Natural killer cell treated with Interleukin-12 subunit alpha and Interleukin-12 subunit beta and Interleukin-15 and Interleukin-18, amount 100 ng/mL, for 72 hours (primary cell): ENCODE results near the gene POLG. TPM values are rescaled to one million over a fixed set of nuclear protein-coding genes. Genes with fewer than 3 reads are reported as not detected.

Experiments used
- ATAC-seq, 2 donors: fragments of 150-1000 bp; cut with Tn5 transposase in 1 of 2; sonication (Bioruptor Pico), chemical (Tn5 transposase) in 1 of 2; 2 replicates each; pipeline ENCODE4 v1.10.0; 2021
- DNase-seq: peaks from one replicate; pipeline ENCODE4 v3.0.0; 2022; ENCODE audit warnings: low spot score
- H3K27ac Mint-ChIP-seq, 2 donors: 1 replicate in 1 of 2; 2 replicates in 1 of 2; pipeline ENCODE4 v1.8.0; 2022; ENCODE audit warnings: mixed read lengths in 2 of 2, mild to moderate bottlenecking in 1 of 2, moderate library complexity in 1 of 2
- H3K27me3 Mint-ChIP-seq, 2 donors: 1 replicate in 1 of 2; 2 replicates in 1 of 2; pipeline ENCODE4 v1.8.0; 2022; ENCODE audit warnings: mixed read lengths in 2 of 2
- H3K36me3 Mint-ChIP-seq: one replicate; pipeline ENCODE4 v1.8.0; 2022; ENCODE audit warnings: mixed read lengths
- H3K4me1 Mint-ChIP-seq, 2 donors: 1 replicate in 1 of 2; 2 replicates in 1 of 2; pipeline ENCODE4 v1.8.0; 2022; ENCODE audit warnings: low read depth in 2 of 2, mixed read lengths in 2 of 2, mild to moderate bottlenecking in 1 of 2
- H3K4me3 Mint-ChIP-seq: one replicate; pipeline ENCODE4 v1.8.0; 2022; ENCODE audit warnings: mixed read lengths
- H3K9me3 Mint-ChIP-seq: 2 replicates; pipeline ENCODE4 v1.8.0; 2022; ENCODE audit warnings: mixed read lengths
- total RNA-seq, 2 donors: library from RNA; stranded (reverse); gene quantifications; one replicate each; pipeline ENCODE4 v1.2.3, GENCODE V29; 2022

The POLG gene
- total RNA-seq, 2 donors from 2014 or later, result 169 to 184 TPM

GRCh38 chr15:89356634-89357298, 22.1 kb upstream of the POLG start:
- no peak overlapping the region for H3K4me3 Mint-ChIP-seq
- H3K4me1 Mint-ChIP-seq, result peaks cover 3 to 11% of the 10 kb centered on the region in 2 donors
- H3K36me3 Mint-ChIP-seq, result no peaks in the 10 kb centered on the region
- H3K27ac Mint-ChIP-seq, result no peak overlapping the region
- H3K9me3 Mint-ChIP-seq, result no peaks in the 10 kb centered on the region
- peaks cover 44 to 55% of the 10 kb centered on the region in 2 donors for H3K27me3 Mint-ChIP-seq
- ATAC-seq, result no peak
- no peak for DNase-seq

DNA sequence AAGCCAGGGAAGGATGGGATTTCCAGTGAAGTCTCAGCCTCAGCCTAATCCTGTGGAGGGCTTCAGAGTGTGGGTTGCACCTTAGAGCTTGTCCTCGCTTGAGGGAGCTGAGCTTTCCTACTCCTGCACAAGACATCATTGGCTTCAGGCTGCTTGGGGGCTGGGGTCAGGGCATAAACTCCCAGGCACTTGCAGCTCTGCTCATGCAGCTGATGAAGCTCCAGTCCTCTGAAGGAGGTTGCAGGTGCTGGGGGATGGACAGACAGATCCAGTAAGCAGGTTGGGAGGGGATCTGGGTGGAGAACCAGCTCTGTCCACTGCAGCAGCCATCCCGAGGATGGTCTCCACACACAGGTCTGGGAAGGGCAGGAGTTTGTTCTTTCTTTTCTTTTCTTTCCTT, 19.4 kb upstream of the POLG start:
- Mint-ChIP-seq H3K4me1 (no peaks in the 10 kb centered on the region), H3K27me3 (peaks cover 26 to 41% of the 10 kb centered on the region in 2 donors), H3K36me3 (no peaks in the 10 kb centered on the region), H3K4me3 (no peak overlapping the region), H3K27ac (no peak overlapping the region), H3K9me3 (no peaks in the 10 kb centered on the region)
- DNase-seq, result no peak
- no peak for ATAC-seq

DNA sequence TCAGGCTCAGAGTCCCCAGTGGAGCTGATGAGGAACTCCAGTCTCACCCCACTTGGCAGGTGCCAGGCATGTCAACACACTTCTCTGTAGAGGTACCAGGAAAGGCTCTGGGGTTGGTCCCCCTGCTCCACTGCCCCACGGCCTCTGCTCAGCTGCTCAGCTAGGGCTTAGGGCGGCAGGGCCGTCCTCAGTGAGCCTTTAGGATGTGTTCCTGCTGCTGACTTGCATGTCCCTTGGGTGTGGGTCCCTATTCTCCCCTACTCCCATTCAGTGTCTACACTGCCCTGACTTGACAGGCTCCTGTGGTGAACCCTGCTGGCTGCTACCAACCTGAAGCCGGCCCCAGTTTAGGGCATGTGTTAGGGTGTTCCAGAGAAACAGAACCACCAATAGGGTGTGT, 17.9 kb upstream of the POLG start:
- DNase-seq, result no peak
- Mint-ChIP-seq H3K9me3 (no peaks in the 10 kb centered on the region), H3K4me3 (no peak overlapping the region), H3K27me3 (peaks cover 20 to 37% of the 10 kb centered on the region in 2 donors), H3K36me3 (no peaks in the 10 kb centered on the region), H3K27ac (no peak overlapping the region), H3K4me1 (no peaks in the 10 kb centered on the region)
- ATAC-seq, result peak in 1 of 2 donors; percentile 45

DNA sequence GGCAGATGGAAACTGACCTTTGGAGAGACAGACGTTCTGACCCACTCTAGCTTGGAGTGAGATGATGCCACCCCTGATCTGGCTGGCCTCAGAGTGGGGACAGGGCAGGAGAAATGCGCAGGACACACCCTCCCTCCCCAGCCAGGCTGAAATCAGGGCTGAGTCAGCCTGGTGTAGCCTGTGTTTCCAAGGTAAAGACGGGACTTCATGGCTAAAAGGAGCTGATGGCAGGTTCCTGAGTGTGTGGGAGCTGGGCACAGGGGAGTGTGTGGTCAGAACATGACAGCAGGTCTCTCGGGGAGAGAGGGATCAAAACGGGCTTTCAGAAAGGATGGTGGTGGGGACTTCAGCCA, 14.6 kb upstream of the POLG start:
- no peaks in the 10 kb centered on the region for H3K9me3 Mint-ChIP-seq
- DNase-seq, result peak; percentile 29
- H3K27me3 Mint-ChIP-seq, result peaks cover 14 to 24% of the 10 kb centered on the region in 2 donors
- H3K4me1 Mint-ChIP-seq, result no peaks in the 10 kb centered on the region
- no peak for ATAC-seq
- H3K4me3 Mint-ChIP-seq, result no peak overlapping the region
- H3K27ac Mint-ChIP-seq, result no peak overlapping the region
- no peaks in the 10 kb centered on the region for H3K36me3 Mint-ChIP-seq

DNA sequence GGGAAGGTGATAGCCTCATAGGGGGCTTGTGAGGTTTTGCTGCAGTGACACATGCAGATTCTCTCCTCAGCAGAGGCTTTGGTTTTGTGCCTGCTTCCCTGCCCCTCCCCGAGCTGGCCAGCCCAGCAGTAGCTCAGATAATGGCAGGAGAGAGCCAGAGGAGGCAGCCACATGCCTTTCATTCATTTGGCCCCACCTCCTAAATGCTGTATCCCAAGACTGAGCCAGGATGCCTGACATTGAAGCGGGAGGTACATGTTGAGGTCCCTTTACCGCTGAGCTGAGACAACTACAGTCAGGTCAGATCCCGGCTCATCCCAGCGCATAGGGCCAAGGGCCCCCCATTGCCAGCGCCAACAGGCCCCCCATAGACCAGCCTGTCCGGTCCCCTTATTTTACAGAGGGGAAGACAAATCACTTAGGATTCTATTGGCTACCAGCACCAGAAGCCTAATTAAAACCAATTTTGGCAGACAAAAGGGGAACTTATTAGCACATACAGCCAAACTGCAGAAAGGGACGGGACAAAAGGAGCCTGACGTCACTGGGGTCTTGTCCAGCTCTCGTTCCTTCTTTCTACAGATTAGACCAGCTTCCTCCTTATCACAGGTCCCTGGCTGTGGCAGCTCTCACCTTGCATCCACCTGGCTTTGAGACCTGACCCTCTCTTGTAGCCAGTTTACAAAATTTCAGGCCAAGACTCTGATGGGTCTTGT, 12.1 kb upstream of the POLG start:
- Mint-ChIP-seq H3K4me3 (no peak overlapping the region), H3K4me1 (no peaks in the 10 kb centered on the region), H3K27me3 (peaks cover 7 to 13% of the 10 kb centered on the region in 2 donors), H3K36me3 (no peaks in the 10 kb centered on the region), H3K9me3 (no peaks in the 10 kb centered on the region), H3K27ac (no peak overlapping the region)
- ATAC-seq (no peak), DNase-seq (no peak)

GRCh38 chr15:89345248-89345647, 10.6 kb upstream of the POLG start:
- Mint-ChIP-seq H3K9me3 (no peaks in the 10 kb centered on the region), H3K27me3 (peaks cover 5 to 8% of the 10 kb centered on the region in 2 donors), H3K4me3 (no peak overlapping the region), H3K4me1 (no peaks in the 10 kb centered on the region), H3K27ac (no peak overlapping the region), H3K36me3 (no peaks in the 10 kb centered on the region)
- DNase-seq (no peak), ATAC-seq (no peak)

DNA sequence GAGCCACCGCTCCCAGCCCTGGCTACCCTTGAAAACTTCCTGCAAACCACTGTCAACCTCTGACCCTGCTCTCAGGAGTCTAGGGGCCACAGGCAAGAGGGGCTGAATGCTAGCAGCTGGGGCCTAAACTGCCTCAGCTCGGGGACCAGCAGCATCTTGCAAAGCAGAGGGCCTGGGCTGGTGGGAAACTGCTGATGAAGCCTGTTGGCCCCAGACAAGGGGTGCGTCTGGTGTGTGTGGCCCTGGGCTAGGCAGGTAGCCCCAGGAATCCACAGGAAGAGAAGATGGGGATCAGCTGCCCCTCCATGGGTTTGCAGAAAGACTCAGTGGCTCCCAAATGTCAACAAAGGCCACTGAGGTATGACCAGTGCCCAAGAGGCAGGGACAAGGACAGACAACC, 8.2 kb upstream of the POLG start:
- no peak for ATAC-seq
- H3K36me3 Mint-ChIP-seq, result no peaks in the 10 kb centered on the region
- peak; percentile 13 for DNase-seq
- H3K4me3 Mint-ChIP-seq, result no peak overlapping the region
- H3K27me3 Mint-ChIP-seq, result peaks cover 5 to 8% of the 10 kb centered on the region in 2 donors
- no peak overlapping the region for H3K27ac Mint-ChIP-seq
- peaks cover 0 to 5% of the 10 kb centered on the region in 2 donors for H3K4me1 Mint-ChIP-seq
- no peaks in the 10 kb centered on the region for H3K9me3 Mint-ChIP-seq

GRCh38 chr15:89341316-89342005, 6.8 kb upstream of the POLG start:
- peaks cover 5 to 8% of the 10 kb centered on the region in 2 donors for H3K27me3 Mint-ChIP-seq
- peak; percentile 13 for DNase-seq
- H3K4me1 Mint-ChIP-seq, result peaks cover 9 to 16% of the 10 kb centered on the region in 2 donors

DNA sequence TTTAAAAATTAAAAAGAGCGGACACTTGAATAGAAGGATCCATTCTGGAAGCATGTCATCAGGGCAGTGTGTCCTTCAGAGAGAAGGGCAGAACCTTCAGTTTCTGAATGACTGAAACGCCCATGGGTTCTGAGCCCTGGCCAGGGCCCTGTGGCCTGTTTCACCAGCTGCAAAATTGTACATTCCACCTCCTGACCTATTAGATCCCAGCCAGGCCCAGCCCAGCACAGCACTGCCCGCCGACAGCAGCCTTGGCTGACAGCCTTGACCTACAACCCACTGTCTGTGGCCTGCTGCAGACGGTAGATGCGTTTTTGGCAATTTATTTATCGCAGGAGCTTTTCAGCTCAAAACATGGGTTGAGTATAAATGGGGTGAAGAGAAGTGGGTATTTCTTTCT, 5.9 kb upstream of the POLG start:
- no peak overlapping the region for H3K27ac Mint-ChIP-seq
- H3K36me3 Mint-ChIP-seq, result no peaks in the 10 kb centered on the region
- DNase-seq, result no peak
- H3K4me1 Mint-ChIP-seq, result peaks cover 17 to 18% of the 10 kb centered on the region in 2 donors
- H3K4me3 Mint-ChIP-seq, result no peak overlapping the region
- peaks cover 5 to 8% of the 10 kb centered on the region in 2 donors for H3K27me3 Mint-ChIP-seq
- ATAC-seq, result no peak
- no peaks in the 10 kb centered on the region for H3K9me3 Mint-ChIP-seq

More at GRCh38 chr15:89341316-89342005, 6.8 kb upstream of the POLG start:
- H3K27ac Mint-ChIP-seq, result no peak overlapping the region
- no peak for ATAC-seq
- no peaks in the 10 kb centered on the region for H3K36me3 Mint-ChIP-seq
- H3K4me3 Mint-ChIP-seq, result no peak overlapping the region
- no peaks in the 10 kb centered on the region for H3K9me3 Mint-ChIP-seq

DNA sequence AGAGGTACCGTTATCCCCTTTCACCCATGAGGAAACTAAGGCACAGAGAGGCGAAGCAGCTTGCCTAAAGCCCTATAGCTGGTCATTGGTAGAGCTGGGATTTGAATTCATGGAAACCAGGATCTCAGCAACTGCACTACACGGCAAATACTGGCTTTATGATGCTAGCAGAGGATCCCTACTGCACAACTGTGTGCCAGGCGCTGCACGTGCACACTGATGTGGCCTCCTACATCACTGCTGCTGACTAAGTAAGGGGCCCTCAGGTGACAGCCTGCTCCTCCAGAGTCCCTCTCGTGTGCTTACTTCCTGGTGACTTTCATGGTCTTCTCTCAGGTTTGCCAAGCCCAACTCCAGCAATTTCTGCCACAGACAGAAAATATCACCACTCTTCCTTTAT, 3.4 kb upstream of the POLG start:
- H3K4me3 Mint-ChIP-seq, result no peak overlapping the region
- no peak for DNase-seq

DNA sequence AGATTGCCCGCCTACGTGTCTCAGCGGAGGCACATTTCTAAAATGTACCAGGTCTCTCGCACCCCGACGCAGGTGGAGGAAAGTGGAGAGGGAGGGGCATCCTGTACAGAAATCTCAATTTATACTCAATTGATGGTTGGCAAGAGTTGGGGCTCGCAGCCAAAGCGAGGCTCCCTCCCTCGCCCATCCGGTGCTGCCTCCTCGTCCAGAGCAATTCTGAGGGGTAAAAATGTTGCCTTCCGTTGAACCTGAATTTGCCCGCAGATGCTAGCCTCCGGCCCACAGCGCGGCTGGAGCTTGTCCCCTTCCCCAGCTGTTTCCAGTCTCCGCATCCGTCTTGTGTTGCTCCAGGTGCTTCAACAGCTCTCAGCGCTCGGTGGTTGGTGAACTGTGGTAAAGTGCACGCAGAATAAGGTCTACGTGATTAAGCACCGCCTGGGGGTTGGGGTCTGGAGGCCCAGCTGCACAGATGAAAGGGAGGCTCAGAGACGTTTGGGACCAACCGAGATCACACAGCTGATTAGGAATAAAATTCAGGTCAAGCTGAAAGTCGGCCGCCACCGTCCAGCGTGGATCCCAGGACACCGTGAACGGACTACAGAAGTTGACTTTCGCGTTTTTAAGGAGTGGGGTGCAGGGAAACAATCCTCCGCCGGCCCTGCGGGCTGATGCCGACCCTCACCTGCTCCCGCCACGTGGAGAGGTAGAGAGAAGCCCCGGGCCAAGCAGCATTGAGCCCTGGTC, 846 bp upstream of the POLG start:
- Mint-ChIP-seq H3K4me3 (peak overlapping the region; percentile 80), H3K27ac (peak overlapping the region; percentile 86 to 97), H3K4me1 (peaks cover 51 to 52% of the 10 kb centered on the region in 2 donors), H3K36me3 (peaks cover 25% of the 10 kb centered on the region), H3K27me3 (no peaks in the 10 kb centered on the region), H3K9me3 (no peaks in the 10 kb centered on the region)
- DNase-seq (no peak), ATAC-seq (peak in 1 of 2 donors; percentile 2)

More for the DNA sequence above, 3.4 kb upstream of the POLG start:
- H3K27ac Mint-ChIP-seq, result peak overlapping the region in 1 of 2 donors; percentile 97
- no peaks in the 10 kb centered on the region for H3K27me3 Mint-ChIP-seq
- no peaks in the 10 kb centered on the region for H3K36me3 Mint-ChIP-seq
- H3K9me3 Mint-ChIP-seq, result no peaks in the 10 kb centered on the region
- ATAC-seq, result no peak
- H3K4me1 Mint-ChIP-seq, result peaks cover 27% of the 10 kb centered on the region in 2 donors

- Mint-ChIP-seq H3K36me3 (peaks cover 36% of the 10 kb centered on the region), H3K9me3 (no peaks in the 10 kb centered on the region), H3K4me3 (peak overlapping the region; percentile 80), H3K27me3 (no peaks in the 10 kb centered on the region), H3K4me1 (peaks cover 66 to 67% of the 10 kb centered on the region in 2 donors), H3K27ac (peak overlapping the region in 1 of 2 donors; percentile 86)
- ATAC-seq (no peak), DNase-seq (no peak)
These were observed 590 bp downstream of the POLG start for GRCh38 chr15:89333959-89334509.
